ENCODE measurements around the gene ARAP2. TPM values are rescaled to one million over a fixed set of nuclear protein-coding genes. Genes with fewer than 3 reads are reported as not detected.

ARAP2 gene
- total RNA-seq, 1 experiment from 2014 or later: 13.6 TPM

- H2AFZ ChIP-seq (ENCODE audit: low read depth, low read length, poor library complexity, severe bottlenecking): no peak overlapping the region
- BruUV-seq (replicated peaks): no TSS peak
- H3K4me2 ChIP-seq (ENCODE audit: low read length): no peak overlapping the region
- intact Hi-C loops (cut with micrococcal nuclease): no loop called here
- H3K9me3 ChIP-seq (ENCODE audit: control insufficient read depth in 1 of 2, insufficient read depth in 1 of 2, low read depth in 1 of 2, low read length in 2 of 2): no peaks in the 10 kb centered on the region
- H3K27ac ChIP-seq (ENCODE audit: low read depth, low read length): no peak overlapping the region
- CTCF ChIA-PET: no interaction called here
- POLR2A ChIA-PET: no interaction called here
- H3K4me1 ChIP-seq (ENCODE audit: control insufficient read depth in 1 of 2, insufficient read depth in 2 of 2, low read length in 2 of 2): no peaks in the 10 kb centered on the region
- no peak overlapping the region for H3K4me3 ChIP-seq (replicated peaks in 1 of 2; ENCODE audit: low read depth in 1 of 2, low read length in 2 of 2)
- no peaks in the 10 kb centered on the region for H3K27me3 ChIP-seq (ENCODE audit: insufficient read depth, low read length)
- H3K36me3 ChIP-seq (ENCODE audit: control insufficient read depth in 1 of 2, insufficient read depth in 2 of 2, low read length in 2 of 2): no peaks in the 10 kb centered on the region
- no peak overlapping the region for H3K9ac ChIP-seq (ENCODE audit: low read length)
- RAD21 ChIA-PET (ENCODE audit: low non-redundant PET in 1 of 2, low total read pairs in 2 of 2, uncharacterized antibody in 2 of 2, unreplicated experiment in 2 of 2): no interaction called here
- TF ChIP-seq SIN3A (IDR thresholded peaks at IDR 0.05; ENCODE audit: low read depth) (no peak), YY1 (IDR thresholded peaks at IDR 0.05; ENCODE audit: extremely low read depth, insufficient replicate concordance, low read depth, low read length) (no peak), TCF7L2 (IDR thresholded peaks at IDR 0.05; ENCODE audit: borderline replicate concordance, extremely low read depth, insufficient read depth, insufficient read length) (no peak), EZH2 (IDR thresholded peaks at IDR 0.05) (no peak), RAD21 (IDR thresholded peaks at IDR 0.05; ENCODE audit: low read depth) (no peak), POLR2AphosphoS5 (IDR thresholded peaks at IDR 0.05; ENCODE audit: low read depth, low read length) (no peak)
- TF ChIP-seq, protein P1, sequence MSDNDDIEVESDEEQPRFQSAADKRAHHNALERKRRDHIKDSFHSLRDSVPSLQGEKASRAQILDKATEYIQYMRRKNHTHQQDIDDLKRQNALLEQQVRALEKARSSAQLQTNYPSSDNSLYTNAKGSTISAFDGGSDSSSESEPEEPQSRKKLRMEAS (IDR thresholded peaks at IDR 0.05): no peak
- no peaks in the 10 kb centered on the region for H3K9me2 ChIP-seq (ENCODE audit: insufficient read depth)
- no peaks in the 10 kb centered on the region for H3K79me2 ChIP-seq (ENCODE audit: insufficient read depth, low read length)
- no peaks in the 10 kb centered on the region for H4K20me1 ChIP-seq (ENCODE audit: insufficient read depth)
- no peak for DNase-seq (ENCODE audit: low read depth, low spot score)
- ATAC-seq: no peak
Observed at GRCh38 chr4:36081185-36081584, 163.1 kb downstream of the ARAP2 start.

- Histone ChIP-seq H4K20me1 (ENCODE audit: insufficient read depth) (no peaks in the 10 kb centered on the region), H3K36me3 (ENCODE audit: control insufficient read depth in 1 of 2, insufficient read depth in 2 of 2, low read length in 2 of 2) (no peaks in the 10 kb centered on the region), H3K9ac (ENCODE audit: low read length) (no peak overlapping the region), H3K9me2 (ENCODE audit: insufficient read depth) (no peaks in the 10 kb centered on the region), H3K27ac (ENCODE audit: low read depth, low read length) (no peak overlapping the region), H2AFZ (ENCODE audit: low read depth, low read length, poor library complexity, severe bottlenecking) (no peak overlapping the region), H3K4me2 (ENCODE audit: low read length) (no peak overlapping the region), H3K79me2 (ENCODE audit: insufficient read depth, low read length) (no peaks in the 10 kb centered on the region), H3K27me3 (ENCODE audit: insufficient read depth, low read length) (no peaks in the 10 kb centered on the region), H3K4me1 (ENCODE audit: control insufficient read depth in 1 of 2, insufficient read depth in 2 of 2, low read length in 2 of 2) (no peaks in the 10 kb centered on the region), H3K9me3 (ENCODE audit: control insufficient read depth in 1 of 2, insufficient read depth in 1 of 2, low read depth in 1 of 2, low read length in 2 of 2) (no peaks in the 10 kb centered on the region), H3K4me3 (replicated peaks in 1 of 2; ENCODE audit: low read depth in 1 of 2, low read length in 2 of 2) (no peak overlapping the region)
- ChIA-PET CTCF (no interaction called here), RAD21 (ENCODE audit: low non-redundant PET in 1 of 2, low total read pairs in 2 of 2, uncharacterized antibody in 2 of 2, unreplicated experiment in 2 of 2) (no interaction called here), POLR2A (no interaction called here)
- TF ChIP-seq EZH2 (IDR thresholded peaks at IDR 0.05): no peak
- TF ChIP-seq, protein P1 (IDR thresholded peaks at IDR 0.05): no peak
- TF ChIP-seq RAD21 (IDR thresholded peaks at IDR 0.05; ENCODE audit: low read depth): no peak
- TF ChIP-seq POLR2A (IDR thresholded peaks at IDR 0.05; ENCODE audit: borderline replicate concordance, extremely low read depth, insufficient read depth, insufficient read length): no peak
- TF ChIP-seq ZFX (IDR thresholded peaks at IDR 0.05): no peak
- no peak for TF ChIP-seq EZH2phosphoT487 (IDR thresholded peaks at IDR 0.05; ENCODE audit: borderline replicate concordance)
- TF ChIP-seq, protein P2, sequence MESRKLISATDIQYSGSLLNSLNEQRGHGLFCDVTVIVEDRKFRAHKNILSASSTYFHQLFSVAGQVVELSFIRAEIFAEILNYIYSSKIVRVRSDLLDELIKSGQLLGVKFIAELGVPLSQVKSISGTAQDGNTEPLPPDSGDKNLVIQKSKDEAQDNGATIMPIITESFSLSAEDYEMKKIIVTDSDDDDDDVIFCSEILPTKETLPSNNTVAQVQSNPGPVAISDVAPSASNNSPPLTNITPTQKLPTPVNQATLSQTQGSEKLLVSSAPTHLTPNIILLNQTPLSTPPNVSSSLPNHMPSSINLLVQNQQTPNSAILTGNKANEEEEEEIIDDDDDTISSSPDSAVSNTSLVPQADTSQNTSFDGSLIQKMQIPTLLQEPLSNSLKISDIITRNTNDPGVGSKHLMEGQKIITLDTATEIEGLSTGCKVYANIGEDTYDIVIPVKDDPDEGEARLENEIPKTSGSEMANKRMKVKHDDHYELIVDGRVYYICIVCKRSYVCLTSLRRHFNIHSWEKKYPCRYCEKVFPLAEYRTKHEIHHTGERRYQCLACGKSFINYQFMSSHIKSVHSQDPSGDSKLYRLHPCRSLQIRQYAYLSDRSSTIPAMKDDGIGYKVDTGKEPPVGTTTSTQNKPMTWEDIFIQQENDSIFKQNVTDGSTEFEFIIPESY (IDR thresholded peaks at IDR 0.05; ENCODE audit: extremely low read depth, insufficient replicate concordance, low read length): no peak
- TF ChIP-seq FOSL1 (IDR thresholded peaks at IDR 0.05; ENCODE audit: low read depth): no peak
- TF ChIP-seq, protein P3, sequence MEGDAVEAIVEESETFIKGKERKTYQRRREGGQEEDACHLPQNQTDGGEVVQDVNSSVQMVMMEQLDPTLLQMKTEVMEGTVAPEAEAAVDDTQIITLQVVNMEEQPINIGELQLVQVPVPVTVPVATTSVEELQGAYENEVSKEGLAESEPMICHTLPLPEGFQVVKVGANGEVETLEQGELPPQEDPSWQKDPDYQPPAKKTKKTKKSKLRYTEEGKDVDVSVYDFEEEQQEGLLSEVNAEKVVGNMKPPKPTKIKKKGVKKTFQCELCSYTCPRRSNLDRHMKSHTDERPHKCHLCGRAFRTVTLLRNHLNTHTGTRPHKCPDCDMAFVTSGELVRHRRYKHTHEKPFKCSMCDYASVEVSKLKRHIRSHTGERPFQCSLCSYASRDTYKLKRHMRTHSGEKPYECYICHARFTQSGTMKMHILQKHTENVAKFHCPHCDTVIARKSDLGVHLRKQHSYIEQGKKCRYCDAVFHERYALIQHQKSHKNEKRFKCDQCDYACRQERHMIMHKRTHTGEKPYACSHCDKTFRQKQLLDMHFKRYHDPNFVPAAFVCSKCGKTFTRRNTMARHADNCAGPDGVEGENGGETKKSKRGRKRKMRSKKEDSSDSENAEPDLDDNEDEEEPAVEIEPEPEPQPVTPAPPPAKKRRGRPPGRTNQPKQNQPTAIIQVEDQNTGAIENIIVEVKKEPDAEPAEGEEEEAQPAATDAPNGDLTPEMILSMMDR (IDR thresholded peaks at IDR 0.05 in 2 of 3, conservative IDR thresholded peaks at IDR 0.05 in 1 of 3; ENCODE audit: borderline replicate concordance in 1 of 3, insufficient read depth in 1 of 3, low read depth in 2 of 3, low read length in 2 of 3): no peak
- no peak for TF ChIP-seq SP1 (IDR thresholded peaks at IDR 0.05; ENCODE audit: low read depth)
- no peak for TF ChIP-seq POLR2AphosphoS5 (IDR thresholded peaks at IDR 0.05; ENCODE audit: low read depth, low read length)
- no peak for TF ChIP-seq ELF1 (IDR thresholded peaks at IDR 0.05; ENCODE audit: borderline replicate concordance, low read depth)
- TF ChIP-seq, protein P4, sequence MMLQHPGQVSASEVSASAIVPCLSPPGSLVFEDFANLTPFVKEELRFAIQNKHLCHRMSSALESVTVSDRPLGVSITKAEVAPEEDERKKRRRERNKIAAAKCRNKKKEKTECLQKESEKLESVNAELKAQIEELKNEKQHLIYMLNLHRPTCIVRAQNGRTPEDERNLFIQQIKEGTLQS (IDR thresholded peaks at IDR 0.05): no peak
- ATAC-seq: no peak
- no TSS peak for BruUV-seq (replicated peaks)
- intact Hi-C loops (cut with micrococcal nuclease): no loop called here
- no peak for DNase-seq (ENCODE audit: low read depth, low spot score)
Observed at GRCh38 chr4:36079666-36080065, 164.6 kb downstream of the ARAP2 start.

Data from HCT116 (cell line).